Activated CD4-positive, alpha-beta memory T cell treated with anti-CD3 and anti-CD28 coated beads, Interleukin-2, amount 10 ng/mL, durations not matched to agents 7 days and 5 days (primary cell): ENCODE results near the gene ARHGEF6. TPM values are rescaled to one million over a fixed set of nuclear protein-coding genes. Genes with fewer than 3 reads are reported as not detected.

Experiments
- CTCF ChIA-PET: fragments of 350-600 bp; sonication (Branson Sonifier 250); formaldehyde crosslinking; loops from one replicate; lab custom pipeline; 2021; ENCODE audit warnings: antibody characterized with exemption, inconsistent platforms; lab: Charles Lee
- POLR2A ChIA-PET: fragments of 350-600 bp; sonication (Branson Sonifier 250); formaldehyde crosslinking; loops from one replicate; lab custom pipeline; 2021; ENCODE audit warnings: antibody characterized with exemption; lab: Charles Lee
- DNase-seq: peaks from one replicate; pipeline ENCODE4 v3.0.0-alpha.2; 2020
- H3K27ac Mint-ChIP-seq: one replicate; pipeline ENCODE4 v1.8.0; 2021; ENCODE audit warnings: mild to moderate bottlenecking, mixed read lengths
- H3K27me3 Mint-ChIP-seq: one replicate; pipeline ENCODE4 v1.8.0; 2021; ENCODE audit warnings: mixed read lengths
- H3K36me3 Mint-ChIP-seq: one replicate; pipeline ENCODE4 v1.8.0; 2021; ENCODE audit warnings: low read depth, mixed read lengths
- H3K4me1 Mint-ChIP-seq: one replicate; pipeline ENCODE4 v1.8.0; 2021; ENCODE audit warnings: mixed read lengths
- H3K4me3 Mint-ChIP-seq: one replicate; pipeline ENCODE4 v1.8.0; 2021; ENCODE audit warnings: mild to moderate bottlenecking, mixed read lengths
- H3K9me3 Mint-ChIP-seq: one replicate; pipeline ENCODE4 v1.8.0; 2021; ENCODE audit warnings: mixed read lengths
- total RNA-seq, 2 experiments: library from RNA; stranded (reverse); gene quantifications; one replicate each; pipeline ENCODE4 v1.2.3, GENCODE V29; 2021

The ARHGEF6 gene
- total RNA-seq, 2 experiments from 2014 or later: 119 to 121 TPM

GRCh38 chrX:136708348-136708747 lies 72.4 kb downstream of the ARHGEF6 start:
- no peak for DNase-seq
- Mint-ChIP-seq H3K4me3 (no peak overlapping the region), H3K36me3 (peaks cover 52% of the 10 kb centered on the region), H3K27ac (no peak overlapping the region), H3K4me1 (peaks cover 33% of the 10 kb centered on the region), H3K27me3 (no peaks in the 10 kb centered on the region), H3K9me3 (no peaks in the 10 kb centered on the region)
- ChIA-PET POLR2A (interaction anchor here (0.6 kb wide), 1 partner anchor 212 kb away, joined by 3 read pairs; no protein-coding TSS in a partner anchor), CTCF (interaction anchor here (0.5 to 3.8 kb wide), 7 partner anchors 12 to 233 kb away, joined by 3 to 23 read pairs (median 4); no protein-coding TSS in a partner anchor)

GRCh38 chrX:136697156-136697555 lies 83.6 kb downstream of the ARHGEF6 start:
- CTCF ChIA-PET: interaction anchor here (0.8 to 5.7 kb wide), 5 partner anchors 10 to 228 kb away, joined by 3 to 46 read pairs (median 4); no protein-coding TSS in a partner anchor
- H3K36me3 Mint-ChIP-seq: peaks cover 45% of the 10 kb centered on the region
- peaks cover 3% of the 10 kb centered on the region for H3K9me3 Mint-ChIP-seq
- H3K27me3 Mint-ChIP-seq: no peaks in the 10 kb centered on the region
- peak overlapping the region; percentile 75 for H3K27ac Mint-ChIP-seq
- H3K4me3 Mint-ChIP-seq: no peak overlapping the region
- POLR2A ChIA-PET: interaction anchor here (1.0 to 1.2 kb wide), 3 partner anchors 37 to 111 kb away, joined by 3 to 4 read pairs (median 4); no protein-coding TSS in a partner anchor
- DNase-seq: no peak
- peaks cover 63% of the 10 kb centered on the region for H3K4me1 Mint-ChIP-seq

- H3K4me3 Mint-ChIP-seq: peak overlapping the region; percentile 71
- H3K27ac Mint-ChIP-seq: peak overlapping the region; percentile 98
- H3K27me3 Mint-ChIP-seq: no peaks in the 10 kb centered on the region
- DNase-seq: peak; percentile 28
- H3K4me1 Mint-ChIP-seq: peaks cover 82% of the 10 kb centered on the region
- ChIA-PET CTCF (interaction anchor here (0.6 to 5.7 kb wide), 20 partner anchors 9 to 627 kb away, joined by 3 to 46 read pairs (median 4); no protein-coding TSS in a partner anchor), POLR2A (interaction anchor here (0.8 to 2.7 kb wide), 13 partner anchors 17 to 198 kb away, joined by 3 to 22 read pairs (median 4); partner anchors contain the start of genes HTATSF1 and RBMX)
- H3K9me3 Mint-ChIP-seq: no peaks in the 10 kb centered on the region
- H3K36me3 Mint-ChIP-seq: peaks cover 40% of the 10 kb centered on the region
Measured at GRCh38 chrX:136694431-136695087, 86.2 kb downstream of the ARHGEF6 start.

GRCh38 chrX:136692271-136692670 lies 88.5 kb downstream of the ARHGEF6 start:
- DNase-seq: no peak
- H3K4me3 Mint-ChIP-seq: no peak overlapping the region
- ChIA-PET CTCF (no interaction called here), POLR2A (no interaction called here)
- peaks cover 89% of the 10 kb centered on the region for H3K4me1 Mint-ChIP-seq
- no peaks in the 10 kb centered on the region for H3K27me3 Mint-ChIP-seq
- H3K27ac Mint-ChIP-seq: peak overlapping the region; percentile 87
- no peaks in the 10 kb centered on the region for H3K9me3 Mint-ChIP-seq
- H3K36me3 Mint-ChIP-seq: peaks cover 45% of the 10 kb centered on the region

- Mint-ChIP-seq H3K36me3 (peaks cover 43% of the 10 kb centered on the region), H3K4me1 (peaks cover 85% of the 10 kb centered on the region), H3K4me3 (no peak overlapping the region), H3K27ac (peak overlapping the region; percentile 87), H3K27me3 (no peaks in the 10 kb centered on the region), H3K9me3 (no peaks in the 10 kb centered on the region)
- ChIA-PET POLR2A (interaction anchor here (1.0 to 1.4 kb wide), 2 partner anchors 32 to 41 kb away, joined by 3 read pairs; no protein-coding TSS in a partner anchor), CTCF (interaction anchor here (0.9 to 1.4 kb wide), 2 partner anchors 41 to 83 kb away, joined by 3 to 4 read pairs; no protein-coding TSS in a partner anchor)
- no peak for DNase-seq
Measured at GRCh38 chrX:136691028-136691809, 89.5 kb downstream of the ARHGEF6 start.

- ChIA-PET POLR2A (interaction anchor here (0.8 to 1.9 kb wide), 12 partner anchors 8 to 77 kb away, joined by 3 to 7 read pairs (median 3); no protein-coding TSS in a partner anchor), CTCF (interaction anchor here (0.6 to 0.7 kb wide), 2 partner anchors 81 to 89 kb away, joined by 3 to 4 read pairs; no protein-coding TSS in a partner anchor)
- peak; percentile 25 for DNase-seq
- Mint-ChIP-seq H3K36me3 (peaks cover 40% of the 10 kb centered on the region), H3K27ac (peak overlapping the region; percentile 90), H3K27me3 (no peaks in the 10 kb centered on the region), H3K9me3 (no peaks in the 10 kb centered on the region), H3K4me1 (peaks cover 70% of the 10 kb centered on the region), H3K4me3 (no peak overlapping the region)
Measured at GRCh38 chrX:136689436-136689835, 91.3 kb downstream of the ARHGEF6 start.

- H3K4me3 Mint-ChIP-seq: no peak overlapping the region
- H3K27me3 Mint-ChIP-seq: no peaks in the 10 kb centered on the region
- H3K27ac Mint-ChIP-seq: no peak overlapping the region
- POLR2A ChIA-PET: no interaction called here
- H3K36me3 Mint-ChIP-seq: peaks cover 40% of the 10 kb centered on the region
- no peak for DNase-seq
- H3K9me3 Mint-ChIP-seq: no peaks in the 10 kb centered on the region
- CTCF ChIA-PET: no interaction called here
- peaks cover 53% of the 10 kb centered on the region for H3K4me1 Mint-ChIP-seq
Measured at GRCh38 chrX:136687457-136687856, 93.3 kb downstream of the ARHGEF6 start.

GRCh38 chrX:136684120-136684519 lies 96.6 kb downstream of the ARHGEF6 start:
- H3K27me3 Mint-ChIP-seq: no peaks in the 10 kb centered on the region
- no peak overlapping the region for H3K27ac Mint-ChIP-seq
- no peak for DNase-seq
- H3K4me1 Mint-ChIP-seq: peaks cover 23% of the 10 kb centered on the region
- CTCF ChIA-PET: interaction anchor here (0.6 kb wide), 1 partner anchor 32 kb away, joined by 3 read pairs; no protein-coding TSS in a partner anchor
- H3K9me3 Mint-ChIP-seq: no peaks in the 10 kb centered on the region
- POLR2A ChIA-PET: no interaction called here
- no peak overlapping the region for H3K4me3 Mint-ChIP-seq
- H3K36me3 Mint-ChIP-seq: peaks cover 54% of the 10 kb centered on the region

- no peak overlapping the region for H3K4me3 Mint-ChIP-seq
- ChIA-PET CTCF (no interaction called here), POLR2A (interaction anchor here (1.1 kb wide), 1 partner anchor 10 kb away, joined by 3 read pairs; no protein-coding TSS in a partner anchor)
- no peaks in the 10 kb centered on the region for H3K27me3 Mint-ChIP-seq
- peaks cover 42% of the 10 kb centered on the region for H3K4me1 Mint-ChIP-seq
- H3K9me3 Mint-ChIP-seq: no peaks in the 10 kb centered on the region
- peaks cover 67% of the 10 kb centered on the region for H3K36me3 Mint-ChIP-seq
- H3K27ac Mint-ChIP-seq: no peak overlapping the region
- no peak for DNase-seq
Measured at GRCh38 chrX:136679531-136679930, 101.2 kb downstream of the ARHGEF6 start.

- Mint-ChIP-seq H3K4me3 (peak overlapping the region; percentile 57), H3K9me3 (no peaks in the 10 kb centered on the region), H3K27ac (peak overlapping the region; percentile 97), H3K4me1 (peaks cover 83% of the 10 kb centered on the region), H3K36me3 (peaks cover 85% of the 10 kb centered on the region), H3K27me3 (no peaks in the 10 kb centered on the region)
- DNase-seq: no peak
- ChIA-PET CTCF (interaction anchor here (0.7 to 1.3 kb wide), 5 partner anchors 9 to 204 kb away, joined by 3 to 5 read pairs (median 4); no protein-coding TSS in a partner anchor), POLR2A (interaction anchor here (0.7 to 4.7 kb wide), 13 partner anchors 10 to 206 kb away, joined by 3 to 46 read pairs (median 3); partner anchors contain the start of gene RBMX)
Measured at GRCh38 chrX:136674270-136674985, 106.3 kb downstream of the ARHGEF6 start.

- Mint-ChIP-seq H3K27ac (peak overlapping the region; percentile 52), H3K4me1 (peaks cover 85% of the 10 kb centered on the region), H3K4me3 (no peak overlapping the region), H3K27me3 (no peaks in the 10 kb centered on the region), H3K36me3 (peaks cover 88% of the 10 kb centered on the region), H3K9me3 (no peaks in the 10 kb centered on the region)
- no peak for DNase-seq
- POLR2A ChIA-PET: interaction anchor here (1.0 kb wide), 1 partner anchor 19 kb away, joined by 3 read pairs; no protein-coding TSS in a partner anchor
- CTCF ChIA-PET: interaction anchor here (1.2 kb wide), 1 partner anchor 62 kb away, joined by 3 read pairs; no protein-coding TSS in a partner anchor
Measured at GRCh38 chrX:136671006-136671610, 109.6 kb downstream of the ARHGEF6 start.
